ENCODE results near the gene LIN54. TPM values are rescaled to one million over a fixed set of nuclear protein-coding genes. Genes with fewer than 3 reads are reported as not detected.

Gene LIN54
- polyA plus RNA-seq, 2 of the 4 experiments (the other 2 are of a cell fraction): 6.7 to 12.7 TPM

GRCh38 chr4:82903737-82904136 lies 106.9 kb downstream of the LIN54 start:
- TF ChIP-seq USF2 (IDR thresholded peaks at IDR 0.05) (no peak), ZNF302 (CRISPR knock-in tag; IDR thresholded peaks at IDR 0.05) (no peak), FOSL2 (IDR thresholded peaks at IDR 0.05) (no peak), FOSL2 (CRISPR knock-in tag; IDR thresholded peaks at IDR 0.05) (no peak), ZSCAN20 (CRISPR knock-in tag; IDR thresholded peaks at IDR 0.05) (no peak), FOXS1 (CRISPR knock-in tag; IDR thresholded peaks at IDR 0.05) (no peak), FOSB (CRISPR knock-in tag; IDR thresholded peaks at IDR 0.05) (no peak), NR3C1 (IDR thresholded peaks at IDR 0.05) (no peak), ZFP36 (IDR thresholded peaks at IDR 0.05; ENCODE audit: borderline replicate concordance, partially characterized antibody) (no peak)
- TF ChIP-seq, protein P1, sequence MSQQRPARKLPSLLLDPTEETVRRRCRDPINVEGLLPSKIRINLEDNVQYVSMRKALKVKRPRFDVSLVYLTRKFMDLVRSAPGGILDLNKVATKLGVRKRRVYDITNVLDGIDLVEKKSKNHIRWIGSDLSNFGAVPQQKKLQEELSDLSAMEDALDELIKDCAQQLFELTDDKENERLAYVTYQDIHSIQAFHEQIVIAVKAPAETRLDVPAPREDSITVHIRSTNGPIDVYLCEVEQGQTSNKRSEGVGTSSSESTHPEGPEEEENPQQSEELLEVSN (IDR thresholded peaks at IDR 0.05; ENCODE audit: borderline replicate concordance, low read depth): no peak
- TF ChIP-seq, protein P2, sequence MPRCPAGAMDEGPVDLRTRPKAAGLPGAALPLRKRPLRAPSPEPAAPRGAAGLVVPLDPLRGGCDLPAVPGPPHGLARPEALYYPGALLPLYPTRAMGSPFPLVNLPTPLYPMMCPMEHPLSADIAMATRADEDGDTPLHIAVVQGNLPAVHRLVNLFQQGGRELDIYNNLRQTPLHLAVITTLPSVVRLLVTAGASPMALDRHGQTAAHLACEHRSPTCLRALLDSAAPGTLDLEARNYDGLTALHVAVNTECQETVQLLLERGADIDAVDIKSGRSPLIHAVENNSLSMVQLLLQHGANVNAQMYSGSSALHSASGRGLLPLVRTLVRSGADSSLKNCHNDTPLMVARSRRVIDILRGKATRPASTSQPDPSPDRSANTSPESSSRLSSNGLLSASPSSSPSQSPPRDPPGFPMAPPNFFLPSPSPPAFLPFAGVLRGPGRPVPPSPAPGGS (IDR thresholded peaks at IDR 0.05): no peak
- H3K4me3 ChIP-seq: no peak overlapping the region
- 96% methylated on average over 5 of the region's 5 CpGs for WGBS (ENCODE audit: missing lambda C conversion rate)
- H3K9me3 ChIP-seq: no peaks in the 10 kb centered on the region
- ATAC-seq: no peak
- no peak overlapping the region for H3K27ac ChIP-seq
- DNase-seq (ENCODE audit: low read depth in 1 of 2, low spot score in 1 of 2): no peak
- peaks cover 11% of the 10 kb centered on the region; the same call in 2 of the 3 replicates for H3K4me1 ChIP-seq
- POLR2A ChIA-PET: no interaction called here
- no peak overlapping the region for H3K4me2 ChIP-seq
- CTCF ChIA-PET: no interaction called here
- FAIRE-seq: no peak

DNA sequence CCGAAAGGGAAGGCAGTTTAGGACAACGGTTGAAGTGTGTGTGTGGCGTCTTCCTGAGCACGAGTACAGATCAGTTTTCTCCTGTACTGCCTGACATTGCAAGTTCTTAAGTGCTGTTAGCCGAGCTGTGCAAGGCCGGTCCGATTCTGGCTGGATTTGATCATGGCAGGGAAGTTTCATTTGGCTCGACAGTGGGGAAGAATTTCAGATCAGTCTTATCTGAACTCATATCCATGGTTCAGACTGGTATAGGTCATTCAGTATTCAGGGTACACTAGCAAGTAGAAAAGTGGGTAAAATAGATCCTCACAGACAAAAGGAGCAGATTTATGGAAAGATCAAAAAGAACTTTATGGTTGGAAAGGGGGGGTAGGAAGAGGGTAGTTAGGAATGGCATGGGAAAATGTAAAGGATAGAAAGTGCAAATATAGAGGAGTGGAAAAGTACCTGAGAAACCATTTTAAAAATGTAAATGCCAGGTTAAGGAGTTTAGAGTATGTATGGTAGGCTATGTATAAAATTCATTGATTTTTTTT lies 109.4 kb downstream of the LIN54 start:
- no peak for ATAC-seq
- 4% methylated on average over 8 of the region's 8 CpGs for WGBS (ENCODE audit: missing lambda C conversion rate)
- TF ChIP-seq FOSB (CRISPR knock-in tag; IDR thresholded peaks at IDR 0.05) (peak; percentile 75), CBX8 (IDR thresholded peaks at IDR 0.05) (no peak), TFCP2L1 (CRISPR knock-in tag; IDR thresholded peaks at IDR 0.05) (0 out of 2 replicates have a peak, but pooled peaks have one; percentile 35), PHF8 (IDR thresholded peaks at IDR 0.05; ENCODE audit: borderline replicate concordance, low read depth) (peak; percentile 24; the same call in 1 of the 2 replicates), TP53 (CRISPR knock-in tag; IDR thresholded peaks at IDR 0.05) (no peak)
- TF ChIP-seq, protein P3, sequence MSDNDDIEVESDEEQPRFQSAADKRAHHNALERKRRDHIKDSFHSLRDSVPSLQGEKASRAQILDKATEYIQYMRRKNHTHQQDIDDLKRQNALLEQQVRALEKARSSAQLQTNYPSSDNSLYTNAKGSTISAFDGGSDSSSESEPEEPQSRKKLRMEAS (IDR thresholded peaks at IDR 0.05): no peak
- H3K9me3 ChIP-seq: no peaks in the 10 kb centered on the region
- H3K27ac ChIP-seq: peak overlapping the region; percentile 94 to 97
- no peak for DNase-seq (ENCODE audit: low read depth in 1 of 2, low spot score in 1 of 2)
- no peak for FAIRE-seq
- POLR2A ChIA-PET: interaction anchor here (0.6 to 2.1 kb wide), 6 partner anchors 10 to 491 kb away, joined by 3 to 20 read pairs (median 6); partner anchors contain the start of genes COPS4, LIN54 and SEC31A
- H3K4me1 ChIP-seq: peaks cover 28% of the 10 kb centered on the region; the same call in 2 of the 3 replicates
- peak overlapping the region; percentile 75 for H3K4me3 ChIP-seq
- CTCF ChIA-PET: no interaction called here
- peak overlapping the region; percentile 88 for H3K4me2 ChIP-seq

DNA sequence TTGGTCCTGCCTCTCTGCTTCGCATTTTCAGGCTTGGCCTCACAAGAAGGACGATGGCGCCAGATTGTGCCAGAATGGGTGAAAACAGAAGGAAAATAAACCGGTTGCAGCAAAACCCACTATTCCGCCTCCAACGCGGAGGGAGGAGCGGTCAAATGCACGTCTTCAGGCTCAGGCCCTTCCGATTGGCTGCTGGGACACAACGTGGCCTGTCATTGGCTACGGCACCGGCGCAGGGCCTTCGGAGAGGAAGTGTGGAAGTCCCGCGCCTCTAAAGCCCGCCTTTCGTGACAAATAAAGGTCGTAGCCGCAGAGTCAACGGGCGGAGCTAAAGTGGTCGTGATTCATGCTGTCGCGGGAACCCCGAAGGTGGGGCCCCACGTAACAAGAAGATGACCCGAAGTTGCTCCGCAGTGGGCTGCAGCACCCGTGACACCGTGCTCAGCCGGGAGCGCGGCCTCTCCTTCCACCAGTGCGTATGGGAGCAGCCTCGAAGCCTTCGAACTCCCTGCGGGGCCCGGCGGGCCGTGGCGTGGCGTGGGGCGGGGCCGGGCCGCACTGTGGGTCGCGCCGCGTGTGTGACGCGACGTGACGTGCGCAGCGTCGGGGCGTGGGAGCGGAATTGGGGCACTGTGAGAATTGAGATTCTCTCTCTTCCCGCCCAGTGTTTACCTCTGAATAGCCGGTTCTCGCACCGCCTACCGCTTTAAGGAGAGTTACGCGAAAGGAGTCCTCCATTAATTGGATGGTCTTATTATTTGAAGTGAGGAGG lies 110.0 kb downstream of the LIN54 start, which contains the start of gene THAP9:
Gene THAP9 (plus strand): TSS at position 325 of the 772 bp plus-strand sequence. CDS start 68 bp downstream, at position 393.
- CTCF ChIA-PET: interaction anchor here (1.7 kb wide), 1 partner anchor 112 kb away, joined by 3 read pairs; no protein-coding TSS in a partner anchor
- Histone ChIP-seq H3K9me3 (no peaks in the 10 kb centered on the region), H3K4me1 (peaks cover 28% of the 10 kb centered on the region; the same call in 2 of the 3 replicates), H3K4me2 (peak within 1 kb of the TSS; percentile 91), H3K27ac (peak within 1 kb of the TSS; percentile 94 to 97), H3K4me3 (peak within 1 kb of the TSS; percentile 75)
- DNase-seq (ENCODE audit: low read depth in 1 of 2, low spot score in 1 of 2) (peak; percentile 88 to 99), ATAC-seq (peak; percentile 95 to 98), FAIRE-seq (no peak)
- POLR2A ChIA-PET: interaction anchor here (0.6 to 2.1 kb wide), 7 partner anchors 9 to 490 kb away, joined by 3 to 20 read pairs (median 5); partner anchors contain the start of genes COPS4, LIN54 and SEC31A
- 0% methylated on average over 19 of the region's 67 CpGs for WGBS (ENCODE audit: missing lambda C conversion rate)
- TF ChIP-seq FOXS1 (CRISPR knock-in tag; IDR thresholded peaks at IDR 0.05) (no peak), RARB (CRISPR knock-in tag; IDR thresholded peaks at IDR 0.05) (no peak), SMC3 (IDR thresholded peaks at IDR 0.05) (no peak), RFX5 (IDR thresholded peaks at IDR 0.05) (0 out of 2 replicates have a peak, but pooled peaks have one; percentile 51), HOXB5 (CRISPR knock-in tag; IDR thresholded peaks at IDR 0.05) (no peak), NFE2L2 (conservative IDR thresholded peaks at IDR 0.05; ENCODE audit: low read length) (no peak), ZNF302 (CRISPR knock-in tag; IDR thresholded peaks at IDR 0.05) (no peak), RAD21 (conservative IDR thresholded peaks at IDR 0.05 in 1 of 2, IDR thresholded peaks at IDR 0.05 in 1 of 2) (no peak), NPAS2 (CRISPR knock-in tag; IDR thresholded peaks at IDR 0.05; ENCODE audit: borderline replicate concordance) (no peak), HMGXB4 (CRISPR knock-in tag; IDR thresholded peaks at IDR 0.05; ENCODE audit: borderline replicate concordance) (no peak), USF2 (IDR thresholded peaks at IDR 0.05) (peak; percentile 37; the same call in 1 of the 2 replicates), NR3C1 (IDR thresholded peaks at IDR 0.05) (no peak), MAFK (IDR thresholded peaks at IDR 0.05; ENCODE audit: partially characterized antibody) (no peak)
